ENCODE data around the gene VMAC. TPM values are rescaled to one million over a fixed set of nuclear protein-coding genes. Genes with fewer than 3 reads are reported as not detected.

Gene VMAC
- total RNA-seq, 2 experiments from 2014 or later, result 23.4 to 25.3 TPM

DNA sequence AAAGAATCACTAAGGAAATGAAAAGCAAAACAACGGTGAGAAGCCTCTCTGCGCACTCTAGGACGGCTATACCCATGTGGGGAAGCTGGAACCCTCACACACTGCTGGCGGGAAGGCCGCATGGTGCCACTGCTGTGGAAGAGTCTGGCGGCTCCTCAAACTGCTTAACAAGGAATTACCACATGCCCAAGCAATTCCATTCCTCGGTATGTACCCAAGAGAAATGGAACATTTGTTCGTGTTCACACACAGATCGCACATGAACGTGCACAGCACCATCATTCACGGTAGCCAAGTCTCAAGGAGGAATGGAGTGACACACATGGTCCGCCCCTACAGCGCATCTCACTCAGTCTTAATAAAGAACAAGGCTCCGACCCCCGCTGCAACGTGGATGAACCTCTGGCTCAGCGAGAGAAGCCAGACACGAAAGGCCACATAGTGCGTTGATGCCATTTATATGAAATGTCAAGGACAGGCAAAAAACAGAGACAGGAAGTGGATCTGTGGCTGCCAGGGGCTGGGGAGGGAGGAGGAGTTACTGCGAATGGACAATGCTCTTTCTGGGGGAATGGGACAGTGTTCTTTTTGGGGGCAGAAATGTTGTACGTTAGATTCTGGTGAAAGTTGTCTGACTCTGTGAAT is 17.0 kb downstream of the VMAC start:
- H3K27me3 ChIP-seq (ENCODE audit: control insufficient read depth in 1 of 2, insufficient read depth in 2 of 2, low read length in 2 of 2), result no peaks in the 10 kb centered on the region
- H3K36me3 ChIP-seq (ENCODE audit: insufficient read depth, low read length), result peaks cover 92% of the 10 kb centered on the region
- POLR2A ChIA-PET, result interaction anchor here (1.3 kb wide), 1 partner anchor 18 kb away, joined by 3 read pairs; the partner anchor contains the start of gene NDUFA11
- no peak overlapping the region for H3K27ac ChIP-seq (ENCODE audit: low read depth in 1 of 2, low read length in 2 of 2)
- H3K4me1 Mint-ChIP-seq (ENCODE audit: low read depth), result no peaks in the 10 kb centered on the region
- TF ChIP-seq CTCF (IDR thresholded peaks at IDR 0.05), result no peak
- H3K4me3 ChIP-seq (ENCODE audit: low read length), result no peak overlapping the region
- CTCF ChIA-PET, result no interaction called here
- DNase-seq (no peak), ATAC-seq (ENCODE audit: poor library complexity) (no peak)
- intact Hi-C loops (cut with DNase I, micrococcal nuclease), result no loop called here
- no peak overlapping the region for H3K27ac Mint-ChIP-seq
- H3K4me3 Mint-ChIP-seq, result no peak overlapping the region
- no peaks in the 10 kb centered on the region for H3K4me1 ChIP-seq (ENCODE audit: insufficient read depth, low read length)
- H3K9me3 ChIP-seq (ENCODE audit: control insufficient read depth in 1 of 2, insufficient read depth in 1 of 2, low read length in 2 of 2), result no peaks in the 10 kb centered on the region
- H3K36me3 Mint-ChIP-seq (ENCODE audit: low read depth), result peaks cover 90% of the 10 kb centered on the region
- H3K9me3 Mint-ChIP-seq, result no peaks in the 10 kb centered on the region
- H3K27me3 Mint-ChIP-seq, result no peaks in the 10 kb centered on the region

GRCh38 chr19:5922161-5922545 is 17.5 kb downstream of the VMAC start:
- H3K9me3 Mint-ChIP-seq, result no peaks in the 10 kb centered on the region
- intact Hi-C loops (cut with DNase I, micrococcal nuclease), result no loop called here
- Histone ChIP-seq H3K4me3 (ENCODE audit: low read length) (no peak overlapping the region), H3K27me3 (ENCODE audit: control insufficient read depth in 1 of 2, insufficient read depth in 2 of 2, low read length in 2 of 2) (no peaks in the 10 kb centered on the region), H3K4me1 (ENCODE audit: insufficient read depth, low read length) (no peaks in the 10 kb centered on the region), H3K9me3 (ENCODE audit: control insufficient read depth in 1 of 2, insufficient read depth in 1 of 2, low read length in 2 of 2) (no peaks in the 10 kb centered on the region), H3K36me3 (ENCODE audit: insufficient read depth, low read length) (peaks cover 92% of the 10 kb centered on the region), H3K27ac (ENCODE audit: low read depth in 1 of 2, low read length in 2 of 2) (no peak overlapping the region)
- no peaks in the 10 kb centered on the region for H3K4me1 Mint-ChIP-seq (ENCODE audit: low read depth)
- DNase-seq, result no peak
- CTCF ChIA-PET, result no interaction called here
- H3K4me3 Mint-ChIP-seq, result no peak overlapping the region
- TF ChIP-seq CTCF (IDR thresholded peaks at IDR 0.05), result no peak
- no peaks in the 10 kb centered on the region for H3K27me3 Mint-ChIP-seq
- POLR2A ChIA-PET, result no interaction called here
- no peak overlapping the region for H3K27ac Mint-ChIP-seq
- ATAC-seq (ENCODE audit: poor library complexity), result no peak
- H3K36me3 Mint-ChIP-seq (ENCODE audit: low read depth), result peaks cover 90% of the 10 kb centered on the region

DNA sequence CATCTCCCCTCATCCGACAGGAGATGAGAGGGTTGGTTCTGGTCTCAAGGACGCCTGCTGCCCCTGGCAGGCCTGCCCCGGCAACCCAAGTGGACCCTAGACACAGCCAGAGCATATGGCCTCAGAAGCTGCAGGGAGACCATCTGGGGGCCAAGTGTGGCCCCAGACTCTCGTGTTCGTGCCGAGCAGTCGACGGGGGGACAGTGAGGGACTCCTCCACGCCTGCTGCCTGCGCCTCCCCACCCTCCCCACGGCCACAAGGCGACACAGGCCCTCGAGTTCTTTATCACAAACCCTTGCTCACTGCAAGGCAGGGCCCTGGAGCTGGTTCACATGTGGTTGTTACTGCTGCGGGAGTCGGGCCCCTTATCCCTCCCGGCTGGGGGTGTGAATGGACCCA is 18.7 kb downstream of the VMAC start:
- no peaks in the 10 kb centered on the region for H3K9me3 ChIP-seq (ENCODE audit: control insufficient read depth in 1 of 2, insufficient read depth in 1 of 2, low read length in 2 of 2)
- no peaks in the 10 kb centered on the region for H3K27me3 ChIP-seq (ENCODE audit: control insufficient read depth in 1 of 2, insufficient read depth in 2 of 2, low read length in 2 of 2)
- H3K4me3 ChIP-seq (ENCODE audit: low read length), result no peak overlapping the region
- no peaks in the 10 kb centered on the region for H3K4me1 Mint-ChIP-seq (ENCODE audit: low read depth)
- no peaks in the 10 kb centered on the region for H3K4me1 ChIP-seq (ENCODE audit: insufficient read depth, low read length)
- no peaks in the 10 kb centered on the region for H3K9me3 Mint-ChIP-seq
- peaks cover 94% of the 10 kb centered on the region for H3K36me3 ChIP-seq (ENCODE audit: insufficient read depth, low read length)
- no peak overlapping the region for H3K4me3 Mint-ChIP-seq
- ChIA-PET CTCF (no interaction called here), POLR2A (no interaction called here)
- intact Hi-C loops (cut with DNase I, micrococcal nuclease), result no loop called here
- no peak for ATAC-seq (ENCODE audit: poor library complexity)
- no peak for TF ChIP-seq CTCF (IDR thresholded peaks at IDR 0.05)
- no peak overlapping the region for H3K27ac Mint-ChIP-seq
- H3K36me3 Mint-ChIP-seq (ENCODE audit: low read depth), result peaks cover 89% of the 10 kb centered on the region
- no peak for DNase-seq
- H3K27me3 Mint-ChIP-seq, result no peaks in the 10 kb centered on the region
- H3K27ac ChIP-seq (ENCODE audit: low read depth in 1 of 2, low read length in 2 of 2), result no peak overlapping the region

Measured in CD4-positive, alpha-beta T cell (primary cell).